Stimulated activated effector memory CD8-positive, alpha-beta T cell treated with anti-CD3 and anti-CD28 coated beads, Interleukin-12 subunit alpha, Interleukin-12 subunit beta, amount 100 ng/mL, for 72 hours (primary cell): ENCODE results near the gene TPSAB1.
A peak's percentile ranks its signal among the peaks of the same experiment; 100 is the strongest.
"Not testable (repeated sequence)": the region's sequence is repeated elsewhere in the genome, so short reads cannot be mapped to it uniquely, and the experiment has no call there.

Experiments used
- ATAC-seq: fragments of 150-1000 bp; cut with Tn5 transposase; 2 replicates; pipeline ENCODE4 v1.10.0; 2021
- DNase-seq, 2 donors: peaks; one replicate each; pipeline ENCODE4 v3.0.0; 2021 to 2022; ENCODE audit warnings: low spot score in 2 of 2
- H3K27ac Mint-ChIP-seq: one replicate; pipeline ENCODE4 v1.8.0; 2022; ENCODE audit warnings: mild to moderate bottlenecking, mixed read lengths
- H3K36me3 Mint-ChIP-seq: one replicate; pipeline ENCODE4 v1.8.0; 2022; ENCODE audit warnings: mild to moderate bottlenecking, mixed read lengths
- H3K4me1 Mint-ChIP-seq: one replicate; pipeline ENCODE4 v1.8.0; 2022; ENCODE audit warnings: mixed read lengths
- H3K4me3 Mint-ChIP-seq: one replicate; pipeline ENCODE4 v1.8.0; 2022; ENCODE audit warnings: mild to moderate bottlenecking, mixed read lengths
- H3K9me3 Mint-ChIP-seq: one replicate; pipeline ENCODE4 v1.8.0; 2022; ENCODE audit warnings: mixed read lengths

The TPSAB1 gene

DNA sequence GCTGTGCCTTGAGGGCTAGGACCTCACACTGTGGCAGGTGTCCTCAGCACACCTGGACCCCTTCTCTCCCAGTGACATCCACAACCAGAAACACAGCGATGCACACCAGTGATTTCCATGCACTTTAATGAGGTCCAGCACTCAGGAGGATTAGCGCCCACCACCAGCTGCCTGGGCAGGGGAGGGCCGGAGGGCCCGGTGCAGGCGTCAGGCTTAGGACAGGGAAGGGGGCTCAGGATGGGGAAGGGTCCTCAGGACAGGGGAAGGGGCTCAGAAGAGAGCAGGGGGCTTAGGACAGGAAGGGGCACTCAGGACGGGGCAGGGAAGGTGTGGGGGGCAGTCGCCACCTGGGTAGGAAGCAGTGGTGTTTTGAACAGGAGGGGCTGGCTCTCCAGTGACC is 12.3 kb upstream of the TPSAB1 start:
- not testable (repeated sequence) for H3K36me3 Mint-ChIP-seq, H3K27ac Mint-ChIP-seq, H3K9me3 Mint-ChIP-seq, H3K4me1 Mint-ChIP-seq, H3K4me3 Mint-ChIP-seq, DNase-seq, ATAC-seq

- not testable (repeated sequence) for ATAC-seq, H3K27ac Mint-ChIP-seq, DNase-seq, H3K36me3 Mint-ChIP-seq, H3K4me1 Mint-ChIP-seq, H3K9me3 Mint-ChIP-seq, H3K4me3 Mint-ChIP-seq
Observed at GRCh38 chr16:1229476-1229875, 11.0 kb upstream of the TPSAB1 start.

GRCh38 chr16:1230084-1230470 is 10.4 kb upstream of the TPSAB1 start, which contains the start of gene TPSB2:
Gene TPSB2, minus strand, starts transcription at chr16:1230184. Its CDS starts 233 bp downstream, at chr16:1229951.
- not testable (repeated sequence) for DNase-seq, H3K9me3 Mint-ChIP-seq, H3K4me3 Mint-ChIP-seq, H3K4me1 Mint-ChIP-seq, H3K36me3 Mint-ChIP-seq, ATAC-seq, H3K27ac Mint-ChIP-seq

GRCh38 chr16:1230471-1231212 is 9.9 kb upstream of the TPSAB1 start:
- not testable (repeated sequence) for H3K4me1 Mint-ChIP-seq, DNase-seq, H3K27ac Mint-ChIP-seq, H3K4me3 Mint-ChIP-seq, H3K9me3 Mint-ChIP-seq, H3K36me3 Mint-ChIP-seq, ATAC-seq

GRCh38 chr16:1231301-1231700 is 9.2 kb upstream of the TPSAB1 start:
- not testable (repeated sequence) for H3K27ac Mint-ChIP-seq, ATAC-seq, H3K4me3 Mint-ChIP-seq, H3K9me3 Mint-ChIP-seq, H3K4me1 Mint-ChIP-seq, H3K36me3 Mint-ChIP-seq, DNase-seq

GRCh38 chr16:1232049-1232748 is 8.3 kb upstream of the TPSAB1 start:
- H3K27ac Mint-ChIP-seq, DNase-seq, H3K36me3 Mint-ChIP-seq, H3K4me3 Mint-ChIP-seq, H3K9me3 Mint-ChIP-seq, H3K4me1 Mint-ChIP-seq: not testable (repeated sequence)
- peak; percentile 20 for ATAC-seq

DNA sequence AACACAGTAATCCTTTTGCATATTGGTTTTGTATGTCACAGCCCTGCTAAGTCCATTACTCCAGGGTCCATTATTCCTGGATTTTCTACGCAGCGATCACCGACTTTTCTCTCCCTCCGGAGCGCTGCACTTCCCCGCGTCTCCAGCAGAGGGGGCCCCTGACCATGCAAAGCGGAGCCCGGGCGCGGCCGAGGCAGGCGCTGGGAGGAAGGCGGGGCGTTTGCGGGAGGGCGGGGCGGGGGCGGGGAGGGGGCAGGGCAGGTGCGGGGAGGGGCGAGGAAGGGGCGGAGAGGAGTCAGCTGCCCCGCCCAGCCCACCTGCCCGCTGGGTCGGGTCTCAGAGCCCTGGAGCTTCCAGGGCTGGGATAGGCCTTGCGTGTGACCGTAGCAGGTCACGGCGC is 3.8 kb upstream of the TPSAB1 start:
- not testable (repeated sequence) for H3K36me3 Mint-ChIP-seq, H3K4me3 Mint-ChIP-seq, H3K27ac Mint-ChIP-seq, H3K9me3 Mint-ChIP-seq, H3K4me1 Mint-ChIP-seq, DNase-seq
- ATAC-seq: peak; percentile 43

DNA sequence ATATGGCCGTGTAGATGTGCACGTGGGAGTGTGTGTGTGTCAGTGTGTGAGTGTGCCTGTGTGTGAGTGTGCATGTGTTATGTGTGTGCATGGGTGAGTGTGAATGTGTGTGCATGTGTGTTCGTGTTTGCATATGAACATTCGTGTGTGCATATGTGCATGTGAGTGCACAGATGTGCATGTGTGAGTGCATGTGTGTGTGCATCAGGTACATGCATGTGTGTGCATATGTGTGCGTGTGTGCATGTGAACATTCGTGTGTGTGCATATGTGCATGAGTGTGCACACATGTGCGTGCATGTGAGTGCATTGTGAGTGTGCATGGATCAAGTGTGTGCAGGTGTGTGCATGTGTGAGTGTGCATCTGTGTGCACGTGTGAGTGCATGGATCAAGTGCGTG is 2.5 kb upstream of the TPSAB1 start:
- DNase-seq (no peak), ATAC-seq (no peak)
- Mint-ChIP-seq H3K4me3 (no peak overlapping the region), H3K9me3 (no peaks in the 10 kb centered on the region), H3K36me3 (no peaks in the 10 kb centered on the region), H3K27ac (no peak overlapping the region), H3K4me1 (no peaks in the 10 kb centered on the region)

DNA sequence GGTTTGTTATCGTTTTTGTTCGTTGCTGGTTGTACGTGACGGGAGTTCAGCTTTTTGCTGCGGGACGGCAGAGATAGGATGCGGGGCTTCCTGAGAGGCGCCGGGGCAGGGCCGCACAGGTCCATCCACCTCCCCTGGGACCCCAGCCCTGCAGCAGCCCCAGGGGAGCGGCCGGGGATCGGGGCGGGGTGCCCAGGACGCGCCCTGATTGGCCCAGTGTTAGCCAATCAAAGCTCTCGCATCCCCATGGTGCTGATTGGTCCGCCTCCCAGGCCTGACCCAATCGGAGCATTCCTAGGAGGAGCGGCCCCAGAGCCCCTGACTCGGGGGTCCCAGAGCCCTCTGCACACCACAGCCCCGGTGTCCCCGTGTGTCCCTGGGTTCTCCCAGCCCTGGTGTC is 1.6 kb upstream of the TPSAB1 start:
- not testable (repeated sequence) for DNase-seq, ATAC-seq, H3K4me1 Mint-ChIP-seq, H3K4me3 Mint-ChIP-seq, H3K9me3 Mint-ChIP-seq, H3K27ac Mint-ChIP-seq, H3K36me3 Mint-ChIP-seq

DNA sequence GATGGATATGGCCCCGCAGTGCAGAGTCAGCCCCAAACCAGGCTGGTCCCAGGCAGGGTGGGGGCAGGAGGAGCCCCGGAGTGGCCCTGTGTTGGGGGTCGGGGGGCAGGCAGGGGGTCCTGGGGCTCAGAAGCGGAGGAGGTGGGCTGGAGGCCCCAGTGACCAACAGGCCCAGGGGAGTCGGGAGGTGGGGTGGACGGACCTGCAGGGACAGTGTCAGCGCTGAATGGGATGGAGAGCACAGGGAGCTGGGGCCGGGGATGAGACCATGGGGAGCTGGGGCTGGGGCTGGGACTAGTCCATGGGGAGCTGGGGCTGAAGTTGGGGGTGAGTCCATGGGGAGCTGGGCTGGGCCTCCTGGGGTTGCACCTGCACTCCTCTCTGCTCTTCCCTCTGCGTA is 930 bp upstream of the TPSAB1 start:
- not testable (repeated sequence) for H3K9me3 Mint-ChIP-seq, DNase-seq, H3K4me3 Mint-ChIP-seq, H3K36me3 Mint-ChIP-seq, H3K4me1 Mint-ChIP-seq, ATAC-seq, H3K27ac Mint-ChIP-seq

- DNase-seq, H3K4me3 Mint-ChIP-seq, H3K36me3 Mint-ChIP-seq, ATAC-seq, H3K4me1 Mint-ChIP-seq, H3K9me3 Mint-ChIP-seq, H3K27ac Mint-ChIP-seq: not testable (repeated sequence)
Observed at GRCh38 chr16:1241081-1241480, 576 bp downstream of the TPSAB1 start.

DNA sequence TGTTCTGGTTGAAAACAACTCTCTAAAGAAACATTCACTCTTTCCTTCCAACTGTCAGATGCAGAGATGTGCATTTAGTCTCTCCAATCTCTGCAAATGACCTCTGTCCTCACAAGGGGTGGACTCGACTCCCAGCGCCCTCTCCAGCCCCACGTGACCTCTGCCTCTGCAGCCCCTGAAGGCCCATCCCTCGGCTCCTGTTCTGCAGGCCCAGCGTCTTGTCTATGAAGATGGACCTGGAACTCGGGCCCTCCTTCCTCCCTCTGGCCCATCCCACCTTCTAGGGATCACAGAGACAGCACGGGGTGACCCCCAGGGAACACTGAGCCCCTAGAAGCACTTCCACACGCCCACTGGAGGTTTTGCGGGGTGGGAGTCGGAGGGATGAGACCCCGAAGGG is 2.9 kb downstream of the TPSAB1 start:
- H3K4me1 Mint-ChIP-seq, DNase-seq, H3K36me3 Mint-ChIP-seq, H3K4me3 Mint-ChIP-seq, ATAC-seq, H3K27ac Mint-ChIP-seq, H3K9me3 Mint-ChIP-seq: not testable (repeated sequence)

DNA sequence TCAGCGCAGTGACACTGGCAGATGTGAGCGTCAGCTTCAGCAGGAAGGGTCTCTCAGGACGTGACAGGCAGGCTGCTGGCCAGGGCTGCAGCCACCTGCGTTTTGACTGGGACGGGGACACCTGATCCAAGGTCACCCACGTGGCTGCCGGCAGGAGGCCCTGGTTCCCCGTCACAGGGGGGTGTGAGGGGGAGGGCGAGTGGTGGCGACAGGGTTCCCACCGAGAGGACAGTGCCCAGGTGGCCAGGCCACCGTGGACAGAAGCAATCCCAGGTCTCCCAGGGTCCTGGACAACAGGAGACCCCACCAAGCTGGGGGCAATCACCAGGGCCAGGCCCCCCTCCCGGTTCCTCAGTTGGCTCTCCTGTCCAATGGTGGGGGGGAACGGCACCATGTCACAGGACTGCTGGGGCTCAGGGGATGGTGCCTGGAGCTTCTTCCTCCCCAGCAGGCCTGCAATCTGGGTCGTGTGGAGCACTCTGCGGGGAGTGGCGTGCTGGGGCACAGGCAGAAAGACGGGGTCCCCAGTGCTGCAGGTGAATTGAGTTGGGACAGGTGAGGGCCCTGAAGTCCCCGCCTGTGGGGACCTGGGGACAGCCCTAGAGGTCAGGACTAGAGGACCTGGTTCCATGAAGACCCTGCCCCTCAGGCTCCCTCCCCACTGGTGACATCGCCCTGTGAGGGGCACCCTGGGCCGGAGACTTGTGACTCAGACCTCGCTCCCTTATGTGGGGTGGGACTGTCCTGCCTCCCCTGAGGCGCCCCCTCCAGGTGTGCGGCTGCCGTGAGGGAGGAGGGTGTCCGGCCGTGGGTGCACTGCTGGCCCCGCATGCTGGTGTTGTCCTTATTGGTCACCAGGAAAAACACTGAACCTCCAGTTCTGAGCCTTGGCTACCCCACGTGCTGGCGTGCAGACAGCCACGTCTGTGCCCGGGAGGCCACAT is 3.7 kb downstream of the TPSAB1 start:
- ATAC-seq, DNase-seq, H3K27ac Mint-ChIP-seq, H3K36me3 Mint-ChIP-seq, H3K4me3 Mint-ChIP-seq, H3K4me1 Mint-ChIP-seq, H3K9me3 Mint-ChIP-seq: not testable (repeated sequence)

GRCh38 chr16:1244881-1245280 is 4.4 kb downstream of the TPSAB1 start:
- ATAC-seq (peak; percentile 57), DNase-seq (no peak)
- Mint-ChIP-seq H3K4me3 (no peak overlapping the region), H3K9me3 (no peaks in the 10 kb centered on the region), H3K4me1 (peaks cover 6% of the 10 kb centered on the region), H3K27ac (peak overlapping the region; percentile 60), H3K36me3 (no peaks in the 10 kb centered on the region)

- Mint-ChIP-seq H3K4me1 (peaks cover 6% of the 10 kb centered on the region), H3K9me3 (no peaks in the 10 kb centered on the region), H3K4me3 (no peak overlapping the region), H3K36me3 (no peaks in the 10 kb centered on the region), H3K27ac (peak overlapping the region; percentile 60)
- ATAC-seq (no peak), DNase-seq (no peak)
Observed at GRCh38 chr16:1245452-1246020, 5.0 kb downstream of the TPSAB1 start.
